Mesothelial cell of epicardium (in vitro differentiated cells): ENCODE measurements around the gene NBPF20. TPM values are rescaled to one million over a fixed set of nuclear protein-coding genes. Genes with fewer than 3 reads are reported as not detected.
"Not testable (repeated sequence)": the region's sequence is repeated elsewhere in the genome, so short reads cannot be mapped to it uniquely, and the experiment has no call there.

ENCODE experiments used
- DNase-seq, 2 experiments: peaks; one replicate each; pipeline ENCODE4 v3.0.0; 2021; ENCODE audit warnings: low spot score in 2 of 2; ENCODE audit not compliant: unreplicated experiment in 2 of 2
- H3K27ac Mint-ChIP-seq: 2 replicates; pipeline ENCODE4 v1.8.0; 2021; ENCODE audit warnings: mixed read lengths
- H3K27me3 Mint-ChIP-seq: 2 replicates; pipeline ENCODE4 v1.8.0; 2021; ENCODE audit warnings: low read depth, mixed read lengths
- H3K36me3 Mint-ChIP-seq: 2 replicates; pipeline ENCODE4 v1.8.0; 2021; ENCODE audit warnings: mixed read lengths
- H3K4me1 Mint-ChIP-seq: 2 replicates; pipeline ENCODE4 v1.8.0; 2021; ENCODE audit warnings: mixed read lengths
- H3K4me3 Mint-ChIP-seq: 2 replicates; pipeline ENCODE4 v1.8.0; 2021; ENCODE audit warnings: mild to moderate bottlenecking, moderate library complexity, mixed read lengths
- H3K9me3 Mint-ChIP-seq: 2 replicates; pipeline ENCODE4 v1.8.0; 2021; ENCODE audit warnings: mixed read lengths
- total RNA-seq: library from RNA; stranded (reverse); gene quantifications from 3 replicates; pipeline ENCODE4 v1.2.1, GENCODE V29; 2021

NBPF20 gene
- total RNA-seq, 1 donor from 2014 or later: 5.0 TPM

DNA sequence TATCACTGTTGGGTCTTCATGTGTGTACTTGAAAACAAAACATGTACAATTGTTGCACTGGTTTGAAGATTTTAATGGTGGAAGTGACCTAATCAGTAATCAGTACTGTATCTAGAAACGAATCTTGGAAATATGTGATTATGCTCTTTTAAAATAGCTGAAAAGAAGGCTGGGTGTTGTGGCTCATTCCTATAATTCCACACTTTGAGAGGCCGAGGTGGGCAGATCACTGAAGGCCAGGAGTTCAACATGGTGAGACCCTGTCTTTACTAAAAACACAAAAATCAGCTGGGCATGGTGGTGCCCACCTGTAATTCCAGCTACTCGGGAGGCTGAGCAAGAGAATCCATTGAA is 29.4 kb upstream of the NBPF20 start:
- peaks cover 46% of the 10 kb centered on the region for H3K27me3 Mint-ChIP-seq
- not testable (repeated sequence) for H3K4me3 Mint-ChIP-seq, H3K9me3 Mint-ChIP-seq, DNase-seq, H3K36me3 Mint-ChIP-seq, H3K4me1 Mint-ChIP-seq, H3K27ac Mint-ChIP-seq

DNA sequence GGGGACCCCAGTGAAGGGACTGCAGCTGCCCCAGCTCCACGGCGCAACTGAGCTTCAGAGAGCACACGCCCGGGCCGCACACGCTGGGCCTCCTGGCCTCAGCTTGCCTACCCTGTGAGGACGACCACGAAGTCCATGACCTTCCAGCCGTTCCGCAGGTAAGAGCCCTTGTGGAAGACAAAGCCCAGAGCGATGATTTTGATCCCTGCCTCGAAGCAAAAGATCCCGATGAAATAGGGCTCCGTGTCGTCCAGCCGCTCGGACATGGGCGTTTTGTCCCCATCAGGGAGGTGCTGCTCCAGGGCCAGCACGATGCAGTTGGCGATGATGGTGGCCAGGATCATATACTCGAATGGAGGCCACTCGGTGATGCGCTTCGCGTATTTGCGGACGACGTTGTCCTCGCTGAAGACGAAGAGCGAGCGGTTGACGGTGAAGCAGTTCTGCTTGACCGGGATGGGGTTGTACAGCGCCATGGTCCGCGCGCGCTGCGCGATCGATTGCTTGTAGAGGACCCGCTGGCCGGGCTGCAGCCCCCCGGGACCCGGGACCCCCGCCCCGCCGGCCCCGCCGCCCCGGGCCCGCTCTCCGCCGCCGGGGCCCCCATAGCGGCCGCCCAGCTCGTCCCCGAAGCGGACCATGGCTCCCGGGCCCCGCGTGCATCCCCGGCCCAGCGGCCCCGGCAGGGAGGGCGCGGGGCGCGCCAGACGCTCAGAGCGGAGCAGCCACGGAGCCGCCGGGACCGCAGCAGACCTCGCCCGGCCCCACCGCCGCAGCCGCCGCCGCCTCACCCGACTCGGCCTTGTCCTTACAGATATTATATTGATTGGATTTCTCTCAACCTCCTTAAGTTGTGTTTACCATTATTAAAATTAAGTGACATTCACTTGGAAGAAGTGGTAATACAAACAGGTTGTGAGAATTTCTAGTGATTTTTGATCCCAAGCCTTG is 28.7 kb upstream of the NBPF20 start:
- H3K27me3 Mint-ChIP-seq: peaks cover 46% of the 10 kb centered on the region
- H3K4me3 Mint-ChIP-seq: peak overlapping the region; percentile 22
- not testable (repeated sequence) for DNase-seq, H3K4me1 Mint-ChIP-seq, H3K36me3 Mint-ChIP-seq, H3K27ac Mint-ChIP-seq, H3K9me3 Mint-ChIP-seq

DNA sequence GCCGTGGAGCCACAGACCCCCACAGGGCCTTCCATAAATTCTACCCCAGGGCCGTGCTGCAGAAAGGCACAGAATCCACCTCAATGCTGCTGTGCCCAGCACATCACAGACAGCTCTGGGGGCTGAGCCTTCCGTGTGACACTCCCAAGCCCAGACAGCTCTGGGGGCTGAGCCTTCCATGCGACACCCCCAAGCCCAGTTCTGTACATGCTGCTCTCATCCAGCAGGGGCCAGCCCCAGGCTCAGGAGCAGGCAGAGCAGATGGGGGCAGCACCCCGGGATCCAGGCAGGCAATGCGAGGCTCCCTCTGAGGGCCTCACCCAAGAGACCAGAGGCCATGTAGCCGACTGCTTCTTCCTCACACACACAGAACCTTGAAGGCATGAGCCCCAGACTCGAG is 27.1 kb upstream of the NBPF20 start:
- H3K27ac Mint-ChIP-seq, DNase-seq, H3K4me1 Mint-ChIP-seq, H3K4me3 Mint-ChIP-seq, H3K36me3 Mint-ChIP-seq, H3K9me3 Mint-ChIP-seq: not testable (repeated sequence)
- peaks cover 39% of the 10 kb centered on the region for H3K27me3 Mint-ChIP-seq

DNA sequence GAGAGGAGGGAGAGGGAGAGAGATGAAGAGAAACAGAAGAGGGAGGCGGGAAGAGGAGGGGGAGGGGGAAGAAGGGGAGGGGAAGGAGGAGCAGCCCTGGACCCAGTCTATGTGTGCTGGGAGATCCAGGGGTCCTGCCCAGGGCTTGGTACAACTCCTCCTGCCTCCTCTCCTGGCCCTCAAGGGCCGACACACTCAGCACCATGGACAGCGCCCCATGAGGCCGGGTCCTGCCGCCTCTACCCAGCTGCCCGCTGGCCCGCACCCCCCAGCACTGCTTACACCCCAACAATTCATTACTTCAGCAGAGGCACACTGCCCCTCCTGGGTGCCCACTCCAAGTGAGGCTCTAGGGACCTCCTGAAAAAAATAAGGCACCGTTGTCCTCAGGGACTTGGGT is 26.5 kb upstream of the NBPF20 start:
- H3K9me3 Mint-ChIP-seq, H3K36me3 Mint-ChIP-seq, H3K4me1 Mint-ChIP-seq, H3K4me3 Mint-ChIP-seq, H3K27ac Mint-ChIP-seq: not testable (repeated sequence)
- peak in 1 of 2 experiments; percentile 65 for DNase-seq
- peaks cover 39% of the 10 kb centered on the region for H3K27me3 Mint-ChIP-seq

DNA sequence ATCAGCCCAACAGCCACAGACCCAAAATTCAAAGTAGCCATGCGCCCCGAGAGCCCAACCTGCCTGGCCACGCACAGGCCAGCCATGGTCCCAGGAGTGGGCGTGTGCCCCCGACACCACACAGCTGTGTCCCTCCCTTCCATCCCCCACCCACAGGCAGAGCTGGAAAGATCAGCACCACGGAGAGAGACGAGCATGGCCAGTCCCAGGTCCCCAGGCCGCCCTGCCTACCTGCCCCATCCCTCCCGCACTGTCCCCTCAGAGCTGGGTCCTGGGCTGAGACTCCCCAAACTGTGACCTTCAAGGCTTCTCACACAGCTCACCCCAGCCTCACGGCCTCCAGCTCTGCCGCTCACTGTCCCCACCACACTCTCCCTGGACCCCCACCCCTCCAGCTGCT is 19.8 kb upstream of the NBPF20 start:
- not testable (repeated sequence) for H3K4me1 Mint-ChIP-seq, DNase-seq, H3K27ac Mint-ChIP-seq, H3K36me3 Mint-ChIP-seq, H3K9me3 Mint-ChIP-seq, H3K4me3 Mint-ChIP-seq
- H3K27me3 Mint-ChIP-seq: peaks cover 18% of the 10 kb centered on the region

DNA sequence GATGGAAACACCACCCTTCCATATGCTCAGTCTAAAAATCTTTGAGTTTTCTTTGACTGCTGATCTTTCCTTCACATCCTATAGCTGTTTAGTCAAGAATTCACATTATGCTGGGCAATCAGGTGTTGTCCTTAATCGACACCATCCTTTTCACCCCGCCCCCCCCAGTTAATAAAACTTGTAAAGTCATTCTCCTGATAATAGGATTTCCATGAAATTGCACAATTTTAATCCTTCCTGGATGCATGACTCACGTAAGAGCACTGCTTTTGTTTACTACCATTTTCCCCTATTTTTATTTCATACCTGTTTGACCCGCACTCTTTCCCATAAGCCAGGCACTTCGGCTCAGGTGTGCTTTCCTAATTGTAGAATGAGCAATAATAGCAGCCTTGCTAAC is 16.9 kb upstream of the NBPF20 start:
- peaks cover 14% of the 10 kb centered on the region for H3K27me3 Mint-ChIP-seq
- H3K9me3 Mint-ChIP-seq, H3K4me3 Mint-ChIP-seq, H3K36me3 Mint-ChIP-seq, H3K27ac Mint-ChIP-seq, DNase-seq, H3K4me1 Mint-ChIP-seq: not testable (repeated sequence)

DNA sequence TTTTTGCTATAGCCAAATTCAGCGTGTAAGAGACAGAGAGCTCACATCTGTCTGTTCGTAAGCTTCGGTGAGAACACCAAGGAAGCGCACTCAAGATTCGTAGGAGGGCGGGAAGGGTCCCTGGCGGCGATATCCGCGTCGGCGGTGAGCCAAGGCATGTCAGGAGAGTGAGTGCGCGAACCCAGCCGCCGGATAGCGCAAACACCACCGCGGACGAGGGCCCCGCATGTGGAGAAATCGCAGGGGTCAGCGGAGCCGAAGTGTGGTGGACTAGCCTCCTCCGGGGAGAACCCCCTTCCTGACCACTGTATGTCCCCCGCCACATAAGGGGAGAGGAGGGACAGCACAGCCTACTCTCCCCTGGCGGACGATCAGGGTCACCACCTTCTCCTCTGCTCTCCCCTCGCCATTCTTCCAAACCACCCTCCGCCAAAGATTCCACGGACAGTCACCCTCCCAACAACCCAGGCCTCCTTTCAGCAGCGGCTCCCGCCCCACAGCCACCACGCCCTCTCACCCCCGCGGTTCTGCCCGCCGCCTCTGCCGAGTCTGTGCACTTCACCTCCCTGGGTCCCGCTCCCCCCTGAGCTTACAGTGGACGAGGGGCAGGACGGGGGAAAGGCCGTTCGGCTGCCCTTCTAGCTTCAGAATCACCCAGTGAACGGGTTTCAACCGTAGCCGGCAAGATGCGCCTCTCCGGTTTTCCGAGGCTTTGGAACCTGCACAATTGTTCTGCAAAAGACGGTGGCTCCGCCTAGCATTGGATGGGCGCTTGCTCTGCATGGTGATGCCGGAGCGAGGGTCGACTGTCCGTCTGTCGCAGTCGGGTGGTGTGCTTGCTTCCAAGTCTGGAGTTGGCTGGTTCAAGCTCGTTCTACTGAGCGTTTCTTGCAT is 6.2 kb upstream of the NBPF20 start:
- Mint-ChIP-seq H3K27me3 (peaks cover 65% of the 10 kb centered on the region), H3K4me3 (peak overlapping the region; percentile 62)
- DNase-seq, H3K4me1 Mint-ChIP-seq, H3K36me3 Mint-ChIP-seq, H3K9me3 Mint-ChIP-seq, H3K27ac Mint-ChIP-seq: not testable (repeated sequence)

DNA sequence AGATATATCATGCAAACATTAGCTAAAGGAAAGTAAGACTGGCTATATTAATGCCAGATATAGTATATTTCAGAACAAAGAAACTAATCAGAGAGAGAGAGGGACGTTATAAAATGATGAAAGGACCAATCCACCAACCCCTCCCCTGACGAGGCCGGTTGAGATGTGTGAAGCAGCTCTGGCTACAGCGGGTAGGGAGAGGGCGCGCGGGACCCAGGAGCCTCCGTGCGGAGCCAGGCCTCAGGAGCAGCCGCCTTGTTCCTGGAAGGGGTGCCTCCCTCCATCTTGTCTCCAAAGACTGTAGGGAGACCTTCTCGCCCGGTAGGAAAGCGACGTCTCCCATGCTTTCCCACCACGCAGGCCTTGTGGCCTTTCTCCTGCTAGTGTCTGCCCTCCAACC is 5.4 kb upstream of the NBPF20 start:
- DNase-seq, H3K27ac Mint-ChIP-seq, H3K4me1 Mint-ChIP-seq, H3K9me3 Mint-ChIP-seq, H3K36me3 Mint-ChIP-seq: not testable (repeated sequence)
- Mint-ChIP-seq H3K27me3 (peaks cover 63% of the 10 kb centered on the region), H3K4me3 (peak overlapping the region; percentile 62)

DNA sequence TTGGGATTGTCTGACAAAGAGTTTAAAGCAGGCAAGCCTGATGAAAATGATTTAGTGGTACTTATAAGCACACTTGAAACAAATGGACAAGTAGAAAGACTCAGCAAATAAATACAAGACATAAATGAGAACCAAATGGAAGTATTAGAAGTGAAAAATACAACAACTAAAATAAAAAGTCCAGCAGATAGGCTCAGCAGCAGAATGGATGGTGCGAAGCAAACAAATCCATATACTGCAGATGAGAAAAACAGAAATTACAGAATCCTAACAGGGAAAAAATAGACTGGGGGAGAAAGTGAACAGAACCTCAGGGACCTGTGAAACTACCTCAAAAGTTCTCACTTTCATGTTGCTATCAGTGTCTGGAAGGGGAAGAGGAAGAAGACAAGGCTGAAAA is 3.9 kb upstream of the NBPF20 start:
- not testable (repeated sequence) for H3K27ac Mint-ChIP-seq, DNase-seq, H3K4me3 Mint-ChIP-seq, H3K9me3 Mint-ChIP-seq, H3K36me3 Mint-ChIP-seq
- peaks cover 11% of the 10 kb centered on the region for H3K4me1 Mint-ChIP-seq
- H3K27me3 Mint-ChIP-seq: peaks cover 61% of the 10 kb centered on the region

DNA sequence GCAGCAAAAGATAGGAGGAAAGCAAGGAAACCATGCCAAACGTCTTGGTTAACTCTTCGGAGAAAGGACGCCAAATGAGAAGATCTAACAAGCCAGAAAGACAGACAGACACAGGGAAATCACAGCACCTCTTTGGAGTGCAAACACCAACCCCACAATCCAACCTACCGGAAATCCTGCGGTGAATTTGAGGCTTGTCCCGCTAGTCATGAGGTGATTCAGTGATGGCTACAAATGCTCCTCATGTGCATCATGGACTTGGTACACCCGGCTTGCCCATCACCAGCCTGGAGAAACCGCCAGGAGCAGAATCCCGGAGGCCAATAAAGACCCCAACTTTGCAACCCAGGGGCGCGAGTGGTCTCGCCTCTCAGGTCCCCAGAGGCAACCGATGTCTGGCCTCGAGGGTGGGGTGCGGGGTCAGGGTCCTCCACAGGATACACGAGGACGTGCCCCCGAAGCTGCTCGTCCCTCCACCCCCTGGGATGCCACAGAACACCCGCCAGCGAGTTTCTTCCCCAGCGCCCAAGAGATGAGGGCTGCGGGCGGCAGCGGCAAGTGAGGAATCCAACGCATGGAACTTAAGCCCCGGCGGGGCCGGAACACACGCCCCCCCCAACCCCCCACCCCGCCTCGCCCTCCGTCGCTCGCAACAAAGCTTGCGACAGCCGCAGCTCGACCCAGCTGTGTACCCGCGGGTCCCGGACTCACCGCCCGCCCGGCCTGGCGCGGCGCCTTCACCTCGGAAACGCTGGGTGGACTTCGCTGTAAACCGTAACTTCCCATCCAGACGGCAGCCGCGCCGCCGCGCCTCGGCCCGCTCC is 579 bp downstream of the NBPF20 start:
- peak overlapping the region; percentile 89 for H3K27ac Mint-ChIP-seq
- peaks cover 27% of the 10 kb centered on the region for H3K27me3 Mint-ChIP-seq
- H3K4me3 Mint-ChIP-seq: peak overlapping the region; percentile 98
- H3K9me3 Mint-ChIP-seq, H3K36me3 Mint-ChIP-seq, H3K4me1 Mint-ChIP-seq, DNase-seq: not testable (repeated sequence)

DNA sequence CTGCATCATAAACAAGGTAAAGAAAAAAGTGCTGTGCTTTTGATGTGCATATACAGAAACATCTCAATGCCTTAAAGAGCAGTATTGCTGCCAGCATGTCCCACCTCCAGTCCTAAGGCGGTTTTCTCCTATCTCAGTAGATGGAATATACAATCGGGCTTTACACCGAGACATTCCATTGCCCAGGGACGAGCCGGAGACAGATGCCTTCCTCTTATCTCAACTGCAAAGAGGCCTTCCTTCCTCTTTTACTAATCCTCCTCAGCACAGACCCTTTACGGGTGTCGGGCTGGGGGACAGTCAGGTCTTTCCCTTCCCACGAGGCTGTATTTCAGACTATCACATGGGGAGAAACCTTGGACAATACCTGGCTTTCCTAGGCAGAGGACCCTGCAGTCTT is 10.3 kb downstream of the NBPF20 start:
- not testable (repeated sequence) for H3K36me3 Mint-ChIP-seq, H3K9me3 Mint-ChIP-seq, H3K4me1 Mint-ChIP-seq, H3K27ac Mint-ChIP-seq, DNase-seq, H3K4me3 Mint-ChIP-seq, H3K27me3 Mint-ChIP-seq

DNA sequence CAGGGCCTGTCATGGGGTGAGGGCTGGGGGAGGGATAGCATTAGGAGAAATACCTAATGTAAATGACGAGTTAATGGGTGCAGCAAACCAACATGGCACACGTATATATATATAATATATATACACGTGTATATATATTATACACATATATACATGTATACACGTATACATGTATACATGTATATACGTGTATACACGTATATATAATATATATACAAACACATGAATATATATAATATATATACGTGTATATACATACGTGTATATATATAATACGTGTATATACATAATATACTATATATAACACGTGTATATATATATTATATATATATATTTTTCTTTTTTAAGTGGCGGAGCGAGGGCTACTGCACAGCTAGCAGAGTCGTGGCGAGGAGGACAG is 18.1 kb downstream of the NBPF20 start:
- not testable (repeated sequence) for H3K9me3 Mint-ChIP-seq, H3K27ac Mint-ChIP-seq, DNase-seq, H3K36me3 Mint-ChIP-seq, H3K4me1 Mint-ChIP-seq, H3K27me3 Mint-ChIP-seq, H3K4me3 Mint-ChIP-seq

DNA sequence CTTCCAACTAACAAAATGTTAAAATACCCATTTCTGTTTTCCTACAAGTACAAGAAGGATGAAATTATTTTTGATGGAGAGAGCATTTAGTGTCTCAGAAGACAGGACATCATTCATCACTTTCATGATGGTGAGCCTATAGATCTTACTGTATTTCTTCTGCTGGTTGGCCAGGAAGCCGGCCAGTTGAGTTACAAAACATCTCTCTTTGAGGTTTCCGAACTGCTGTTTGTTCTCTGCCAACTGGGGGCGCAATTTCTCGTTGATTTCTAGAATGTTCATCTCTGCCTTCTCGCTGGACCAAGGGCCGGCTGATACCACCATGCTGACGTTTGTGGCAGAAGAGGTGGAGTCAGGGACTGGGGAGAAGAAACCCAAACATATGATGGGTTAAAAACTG is 20.5 kb downstream of the NBPF20 start:
- H3K4me1 Mint-ChIP-seq, H3K9me3 Mint-ChIP-seq, DNase-seq, H3K4me3 Mint-ChIP-seq, H3K36me3 Mint-ChIP-seq, H3K27me3 Mint-ChIP-seq, H3K27ac Mint-ChIP-seq: not testable (repeated sequence)
